ENCODE data around the gene UCK2. TPM values are rescaled to one million over a fixed set of nuclear protein-coding genes. Genes with fewer than 3 reads are reported as not detected.

UCK2 gene
- total and polyA plus RNA-seq, 2 donors (not counting 1 experiment from before 2014, with no cell fraction given): 8.9 to 11.5 TPM

- H4K20me1 ChIP-seq (ENCODE audit: control insufficient read depth, insufficient read depth, low read length, poor library complexity, severe bottlenecking): peaks cover 3% of the 10 kb centered on the region
- WGBS (ENCODE audit: insufficient coverage): 97% methylated on average over 2 of the region's 3 CpGs
- Mint-ChIP-seq H3K27ac (no peak overlapping the region), H3K9me3 (ENCODE audit: insufficient read depth) (no peaks in the 10 kb centered on the region), H3K4me3 (no peak overlapping the region), H3K27me3 (no peaks in the 10 kb centered on the region), H3K4me1 (peaks cover 27% of the 10 kb centered on the region)
- no peak overlapping the region for H3K9ac ChIP-seq (ENCODE audit: low read length)
- peaks cover 0 to 5% (median 0%) of the 10 kb centered on the region in 3 donors for H3K9me3 ChIP-seq (ENCODE audit: control extremely low read depth in 1 of 3, control insufficient read depth in 2 of 3, insufficient read depth in 1 of 3, low read length in 2 of 3)
- ChIA-PET CTCF (no interaction called here), POLR2A (no interaction called here)
- H3K27me3 ChIP-seq (replicated peaks in 1 of 4; ENCODE audit: control extremely low read depth in 1 of 4, control insufficient read depth in 3 of 4, insufficient read depth in 4 of 4, low read length in 3 of 4): no peaks in the 10 kb centered on the region
- intact Hi-C loops (cut with micrococcal nuclease): no loop called here
- H2AFZ ChIP-seq (ENCODE audit: insufficient read depth, low read depth, low read length, poor library complexity, severe bottlenecking): no peak overlapping the region
- no peak overlapping the region for H3K27ac ChIP-seq (ENCODE audit: low read length in 2 of 2)
- no peaks in the 10 kb centered on the region for H3K36me3 ChIP-seq (replicated peaks in 1 of 2; ENCODE audit: control extremely low read depth in 1 of 2, control insufficient read depth in 1 of 2, extremely low read depth in 1 of 2, insufficient read depth in 2 of 2, low read length in 1 of 2)
- peaks cover 69% of the 10 kb centered on the region for H3K79me2 ChIP-seq (ENCODE audit: control insufficient read depth, insufficient read depth, low read length)
- no peak for DNase-seq
- H3K4me1 ChIP-seq (ENCODE audit: control insufficient read depth in 2 of 2, insufficient read depth in 2 of 2, low read length in 2 of 2): peaks cover 14 to 16% of the 10 kb centered on the region in 2 donors
- no peak overlapping the region for H3K4me2 ChIP-seq (replicated peaks; ENCODE audit: low read depth, low read length, poor library complexity, severe bottlenecking)
- no peak for TF ChIP-seq CTCF (IDR thresholded peaks at IDR 0.05)
- no peak for TF ChIP-seq EZH2 (IDR thresholded peaks at IDR 0.05; ENCODE audit: borderline replicate concordance, insufficient read depth, low read depth, low read length, poor library complexity, severe bottlenecking)
- no peak for ATAC-seq (ENCODE audit: low read depth)
- H3K4me3 ChIP-seq (ENCODE audit: control extremely low read depth in 1 of 5, extremely low read depth in 1 of 5, insufficient read depth in 1 of 5, low read depth in 2 of 5, low read length in 4 of 5): no peak overlapping the region
These were observed 20.1 kb downstream of the UCK2 start for GRCh38 chr1:165847486-165847885.

- Histone ChIP-seq H3K9ac (ENCODE audit: low read length) (no peak overlapping the region), H2AFZ (ENCODE audit: insufficient read depth, low read depth, low read length, poor library complexity, severe bottlenecking) (no peak overlapping the region), H3K4me2 (replicated peaks; ENCODE audit: low read depth, low read length, poor library complexity, severe bottlenecking) (no peak overlapping the region), H3K4me1 (ENCODE audit: control insufficient read depth in 2 of 2, insufficient read depth in 2 of 2, low read length in 2 of 2) (peaks cover 9 to 10% of the 10 kb centered on the region in 2 donors), H4K20me1 (ENCODE audit: control insufficient read depth, insufficient read depth, low read length, poor library complexity, severe bottlenecking) (no peaks in the 10 kb centered on the region), H3K9me3 (ENCODE audit: control extremely low read depth in 1 of 3, control insufficient read depth in 2 of 3, insufficient read depth in 1 of 3, low read length in 2 of 3) (peaks cover 0 to 5% (median 0%) of the 10 kb centered on the region in 3 donors), H3K36me3 (replicated peaks in 1 of 2; ENCODE audit: control extremely low read depth in 1 of 2, control insufficient read depth in 1 of 2, extremely low read depth in 1 of 2, insufficient read depth in 2 of 2, low read length in 1 of 2) (no peaks in the 10 kb centered on the region), H3K4me3 (ENCODE audit: control extremely low read depth in 1 of 5, extremely low read depth in 1 of 5, insufficient read depth in 1 of 5, low read depth in 2 of 5, low read length in 4 of 5) (no peak overlapping the region), H3K79me2 (ENCODE audit: control insufficient read depth, insufficient read depth, low read length) (peaks cover 64% of the 10 kb centered on the region), H3K27me3 (replicated peaks in 1 of 4; ENCODE audit: control extremely low read depth in 1 of 4, control insufficient read depth in 3 of 4, insufficient read depth in 4 of 4, low read length in 3 of 4) (no peaks in the 10 kb centered on the region), H3K27ac (ENCODE audit: low read length in 2 of 2) (no peak overlapping the region)
- Mint-ChIP-seq H3K27me3 (no peaks in the 10 kb centered on the region), H3K27ac (no peak overlapping the region), H3K4me3 (no peak overlapping the region), H3K4me1 (peaks cover 31% of the 10 kb centered on the region), H3K9me3 (ENCODE audit: insufficient read depth) (no peaks in the 10 kb centered on the region)
- TF ChIP-seq EZH2 (IDR thresholded peaks at IDR 0.05; ENCODE audit: borderline replicate concordance, insufficient read depth, low read depth, low read length, poor library complexity, severe bottlenecking) (no peak), CTCF (IDR thresholded peaks at IDR 0.05) (no peak)
- 60% methylated on average over 4 of the region's 7 CpGs for WGBS (ENCODE audit: insufficient coverage)
- DNase-seq: no peak
- intact Hi-C loops (cut with micrococcal nuclease): no loop called here
- ChIA-PET CTCF (no interaction called here), POLR2A (no interaction called here)
- no peak for ATAC-seq (ENCODE audit: low read depth)
These were observed 22.1 kb downstream of the UCK2 start for GRCh38 chr1:165849353-165850133.

All from B cell (primary cell).